ENCODE results near the gene BCL11B. TPM values are rescaled to one million over a fixed set of nuclear protein-coding genes. Genes with fewer than 3 reads are reported as not detected.

BCL11B gene
- total RNA-seq, 1 donor from 2014 or later = 2.6 TPM

- Mint-ChIP-seq H3K27me3 (ENCODE audit: unreplicated experiment) (peaks cover 7% of the 10 kb centered on the region), H3K4me1 (ENCODE audit: low read depth, unreplicated experiment) (peaks cover 40% of the 10 kb centered on the region)
These were observed 6.4 kb downstream of the BCL11B start for GRCh38 chr14:99265571-99265970.

GRCh38 chr14:99264691-99265450, 7.1 kb downstream of the BCL11B start:
- peaks cover 41% of the 10 kb centered on the region for H3K4me1 Mint-ChIP-seq (ENCODE audit: low read depth, unreplicated experiment)
- no peak for TF ChIP-seq CTCF (IDR thresholded peaks at IDR 0.05; ENCODE audit: partially characterized antibody, unreplicated experiment)
- DNase-seq = no peak
- H3K27ac Mint-ChIP-seq (ENCODE audit: unreplicated experiment) = no peak overlapping the region
- no peak overlapping the region for H3K4me3 Mint-ChIP-seq (ENCODE audit: unreplicated experiment)
- H3K9me3 Mint-ChIP-seq (ENCODE audit: unreplicated experiment) = peaks cover 5% of the 10 kb centered on the region
- H3K36me3 Mint-ChIP-seq (ENCODE audit: unreplicated experiment) = no peaks in the 10 kb centered on the region
- H3K27me3 Mint-ChIP-seq (ENCODE audit: unreplicated experiment) = peaks cover 3% of the 10 kb centered on the region

More at GRCh38 chr14:99265571-99265970, 6.4 kb downstream of the BCL11B start:
- no peak for DNase-seq
- H3K4me3 Mint-ChIP-seq (ENCODE audit: unreplicated experiment) = no peak overlapping the region
- no peak for TF ChIP-seq CTCF (IDR thresholded peaks at IDR 0.05; ENCODE audit: partially characterized antibody, unreplicated experiment)
- H3K27ac Mint-ChIP-seq (ENCODE audit: unreplicated experiment) = no peak overlapping the region
- peaks cover 9% of the 10 kb centered on the region for H3K9me3 Mint-ChIP-seq (ENCODE audit: unreplicated experiment)
- H3K36me3 Mint-ChIP-seq (ENCODE audit: unreplicated experiment) = no peaks in the 10 kb centered on the region

- no peak overlapping the region for H3K27ac Mint-ChIP-seq (ENCODE audit: unreplicated experiment)
- H3K9me3 Mint-ChIP-seq (ENCODE audit: unreplicated experiment) = peaks cover 3% of the 10 kb centered on the region
- no peak for TF ChIP-seq CTCF (IDR thresholded peaks at IDR 0.05; ENCODE audit: partially characterized antibody, unreplicated experiment)
- DNase-seq = no peak
- peaks cover 37% of the 10 kb centered on the region for H3K4me1 Mint-ChIP-seq (ENCODE audit: low read depth, unreplicated experiment)
- H3K36me3 Mint-ChIP-seq (ENCODE audit: unreplicated experiment) = no peaks in the 10 kb centered on the region
- H3K27me3 Mint-ChIP-seq (ENCODE audit: unreplicated experiment) = no peaks in the 10 kb centered on the region
- H3K4me3 Mint-ChIP-seq (ENCODE audit: unreplicated experiment) = no peak overlapping the region
These were observed 8.2 kb downstream of the BCL11B start for GRCh38 chr14:99263564-99264330.

GRCh38 chr14:99262977-99263448, 9.0 kb downstream of the BCL11B start:
- no peak for DNase-seq
- Mint-ChIP-seq H3K36me3 (ENCODE audit: unreplicated experiment) (no peaks in the 10 kb centered on the region), H3K4me3 (ENCODE audit: unreplicated experiment) (no peak overlapping the region), H3K9me3 (ENCODE audit: unreplicated experiment) (peaks cover 3% of the 10 kb centered on the region), H3K27me3 (ENCODE audit: unreplicated experiment) (no peaks in the 10 kb centered on the region), H3K27ac (ENCODE audit: unreplicated experiment) (no peak overlapping the region), H3K4me1 (ENCODE audit: low read depth, unreplicated experiment) (peaks cover 33% of the 10 kb centered on the region)
- TF ChIP-seq CTCF (IDR thresholded peaks at IDR 0.05; ENCODE audit: partially characterized antibody, unreplicated experiment) = no peak

Measured in glutamatergic neuron (in vitro differentiated cells).